ENCODE measurements around the gene SH2B3.
"Not testable (repeated sequence)": the region's sequence is repeated elsewhere in the genome, so short reads cannot be mapped to it uniquely, and the experiment has no call there.

Gene SH2B3

DNA sequence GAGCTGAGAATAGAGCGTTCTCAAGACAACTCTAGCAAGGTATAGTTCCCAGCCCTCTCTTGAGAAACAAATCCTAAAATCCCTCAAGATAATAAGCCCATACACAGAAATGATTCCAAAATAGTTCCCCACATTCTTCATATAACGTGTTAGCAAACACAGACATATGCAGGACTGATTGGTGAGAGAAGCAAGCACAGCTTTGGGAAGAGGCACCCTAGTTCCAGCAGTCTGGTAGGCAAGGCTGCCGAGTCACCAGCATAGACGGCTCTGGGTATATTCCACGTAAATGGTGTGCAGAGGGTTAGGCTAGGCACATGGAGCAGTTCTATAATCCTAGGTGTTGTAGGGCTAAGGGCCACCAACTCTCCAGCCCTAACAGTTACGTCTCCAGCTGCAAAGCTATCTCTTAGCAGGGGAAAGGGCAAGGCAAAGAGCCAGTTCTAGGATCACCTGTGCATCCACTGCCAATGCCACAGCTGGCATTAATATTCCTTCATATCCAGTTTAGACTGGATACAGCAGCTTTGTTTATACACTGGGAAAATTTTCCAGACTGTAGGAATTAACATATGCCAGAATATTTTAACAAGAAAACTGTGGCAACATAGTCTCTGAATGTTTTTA lies 52.9 kb downstream of the SH2B3 start:
- DNase-seq (ENCODE audit: low spot score) = no peak

DNA sequence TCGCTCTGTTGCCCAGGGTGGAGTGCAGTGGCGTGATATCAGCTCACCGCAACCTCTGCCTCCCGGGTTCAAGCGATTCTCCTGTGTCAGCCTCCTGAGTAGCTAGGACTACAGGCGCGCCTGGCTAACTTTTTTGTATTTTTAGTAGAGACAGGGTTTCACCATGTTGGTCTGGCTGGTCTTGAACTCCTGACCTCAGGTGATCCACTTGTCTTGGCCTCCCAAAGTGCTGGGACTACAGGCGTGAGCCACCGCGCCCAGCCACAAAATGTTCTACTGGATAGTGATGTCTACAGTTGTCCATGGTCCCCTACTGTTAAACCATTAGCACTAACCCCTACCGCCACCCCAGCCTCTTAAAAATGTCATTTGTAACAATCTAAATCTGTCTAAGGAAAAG lies 54.4 kb downstream of the SH2B3 start:
- not testable (repeated sequence) for DNase-seq (ENCODE audit: low spot score)

GRCh38 chr12:111462210-111462769 lies 56.6 kb downstream of the SH2B3 start:
- DNase-seq (ENCODE audit: low spot score) = no peak

GRCh38 chr12:111467092-111467856 lies 61.6 kb downstream of the SH2B3 start:
- no peak for DNase-seq (ENCODE audit: low spot score)

DNA sequence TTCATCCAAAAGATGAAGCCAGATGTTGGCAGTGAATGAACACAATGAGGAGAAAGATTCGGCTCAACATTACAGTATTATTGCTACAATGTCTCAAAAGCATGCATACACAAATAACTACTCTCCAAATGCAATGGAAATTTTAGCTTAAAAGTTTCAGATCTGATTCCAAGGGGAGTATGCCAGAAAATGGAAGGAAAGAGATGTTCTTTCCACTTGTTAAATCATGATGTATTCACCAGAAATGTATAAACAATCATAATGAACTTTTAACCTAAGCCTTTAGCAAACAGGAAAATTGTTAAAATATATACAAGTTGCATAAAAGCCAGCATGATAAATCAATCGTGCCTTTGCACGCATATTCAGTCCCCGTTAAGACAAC lies 62.1 kb downstream of the SH2B3 start:
- no peak for DNase-seq (ENCODE audit: low spot score)

GRCh38 chr12:111469401-111469800 lies 63.7 kb downstream of the SH2B3 start:
- no peak for DNase-seq (ENCODE audit: low spot score)

GRCh38 chr12:111471236-111471635 lies 65.5 kb downstream of the SH2B3 start:
- no peak for DNase-seq (ENCODE audit: low spot score)

- DNase-seq (ENCODE audit: low spot score) = no peak
Measured at GRCh38 chr12:111482462-111482861, 76.7 kb downstream of the SH2B3 start.

DNA sequence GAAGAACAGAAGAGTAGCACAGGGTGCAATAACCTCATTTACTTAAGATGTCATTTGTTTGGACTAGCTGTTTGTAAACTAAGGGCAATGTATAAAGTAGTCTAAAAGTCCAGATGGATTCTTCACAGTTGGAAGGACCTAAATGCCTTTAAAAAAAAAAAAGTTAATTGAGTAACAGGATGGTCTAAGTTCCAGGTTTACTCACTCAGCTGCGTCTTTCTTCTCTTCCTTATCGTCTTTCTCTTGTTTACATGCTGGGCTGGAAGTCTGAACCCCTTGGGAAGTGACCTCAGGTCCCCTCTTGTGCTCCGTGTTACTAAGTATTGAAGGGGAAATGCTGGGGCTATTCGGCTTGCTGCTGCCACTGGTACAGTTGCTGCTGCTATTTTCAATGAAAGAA lies 82.5 kb downstream of the SH2B3 start:
- DNase-seq (ENCODE audit: low spot score) = no peak

- DNase-seq (ENCODE audit: low spot score) = no peak
Measured at GRCh38 chr12:111488798-111489197, 83.1 kb downstream of the SH2B3 start.

- not testable (repeated sequence) for DNase-seq (ENCODE audit: low spot score)
Measured at GRCh38 chr12:111492979-111493378, 87.3 kb downstream of the SH2B3 start.

GRCh38 chr12:111494676-111495075 lies 89.0 kb downstream of the SH2B3 start:
- DNase-seq (ENCODE audit: low spot score) = no peak

Data from hematopoietic multipotent progenitor cell treated with erythropoietin and hydrocortisone succinate and interleukin-3 and kit ligand, for 17 days (in vitro differentiated cells).